K562 (cell line): ENCODE results near the gene CYTH1. TPM values are rescaled to one million over a fixed set of nuclear protein-coding genes. Genes with fewer than 3 reads are reported as not detected.

ENCODE experiments used
- ATAC-seq: fragments of 200-7000 bp; cut with Tn5 transposase; 3 replicates; pipeline ENCODE4 v1.9.1; 2020; ENCODE audit warnings: moderate library complexity
- BruUV-seq: library from RNA; stranded (reverse); fragments of 400-500 nt; replicated peaks from 2 replicates; lab custom pipeline; 2021; lab: Mats Ljungman, UMichigan
- CTCF ChIA-PET: fragments of 300-600 bp; formaldehyde crosslinking; extraction: SDS; loops from one replicate; lab custom pipeline; 2021; ENCODE audit warnings: low intra/inter-chr PET ratio; lab: Yijun Ruan, JAX
- POLR2A ChIA-PET: fragments of 300-600, 350-650 bp; sonication (Branson Sonifier 250); formaldehyde crosslinking; extraction: SDS; loops from one replicate; lab custom pipeline; 2021; ENCODE audit warnings: antibody characterized with exemption, inconsistent platforms; lab: Yijun Ruan, JAX
- DNase-seq, 4 experiments: peaks; one replicate each; pipeline versions ENCODE4 v3.0.0 to v3.0.0-alpha.2; 2011 to 2018; ENCODE audit warnings: low spot score in 3 of 4, mixed read lengths in 3 of 4; ENCODE audit errors: extremely low read depth in 1 of 4
- FAIRE-seq: peaks from 2 replicates; lab custom pipeline; 2011; peaks lifted over from hg19 to GRCh38; lab: Jason Lieb, UNC
- H2AFZ ChIP-seq: 2 replicates; pipeline ENCODE4 v1.6.0; 2011; ENCODE audit warnings: low read depth, low read length, control low read depth, inconsistent platforms
- H3K27ac ChIP-seq: fragments of 200-600 bp; 3 replicates; pipeline ENCODE4 v1.8.0; 2011; ENCODE audit warnings: low read depth, mild to moderate bottlenecking, control low read depth, inconsistent platforms, low read length, moderate library complexity, mixed read lengths; ENCODE audit errors: extremely low read depth
- H3K27me3 ChIP-seq, 2 experiments: fragments of 300-600 bp in 1 of 2; 2 replicates in 1 of 2; 3 replicates in 1 of 2; pipeline versions ENCODE4 v1.6.0 to v1.8.0; 2011; ENCODE audit warnings: inconsistent platforms in 2 of 2, low read length in 2 of 2, mild to moderate bottlenecking in 1 of 2, mixed read lengths in 1 of 2, moderate library complexity in 1 of 2; ENCODE audit not compliant: control insufficient read depth in 2 of 2, insufficient read depth in 2 of 2
- H3K36me3 ChIP-seq: fragments of 300-600 bp; 3 replicates; pipeline ENCODE4 v1.8.0; 2011; ENCODE audit warnings: mild to moderate bottlenecking, low read length, inconsistent platforms; ENCODE audit not compliant: control insufficient read depth, insufficient read depth
- H3K4me1 ChIP-seq, 2 experiments: fragments of 200-600 bp in 1 of 2; replicated peaks in 1 of 2; 2 replicates in 1 of 2; 3 replicates in 1 of 2; pipeline versions ENCODE4 v1.5.1 to v1.8.0; 2011; ENCODE audit warnings: inconsistent platforms in 2 of 2, low read length in 2 of 2, mild to moderate bottlenecking in 1 of 2, mixed read lengths in 1 of 2, moderate library complexity in 1 of 2; ENCODE audit not compliant: control insufficient read depth in 2 of 2, insufficient read depth in 2 of 2
- H3K4me2 ChIP-seq: 2 replicates; pipeline ENCODE4 v1.6.1; 2011; ENCODE audit warnings: low read length, control low read depth, inconsistent platforms, mixed read lengths; ENCODE audit not compliant: insufficient read depth
- H3K4me3 ChIP-seq: fragments of 200-600 bp; sonication (generic), shearing (Covaris generic); 2 replicates; pipeline ENCODE4 v1.5.1; 2016; ENCODE audit warnings: control low read depth, inconsistent platforms
- H3K79me2 ChIP-seq: fragments of 200-600 bp; 3 replicates; pipeline ENCODE4 v1.8.0; 2011; ENCODE audit warnings: low read length, inconsistent platforms; ENCODE audit not compliant: control insufficient read depth, insufficient read depth
- H3K9ac ChIP-seq, 2 experiments: 2 replicates each; pipeline versions ENCODE4 v1.6.0 to v1.6.1; 2011; ENCODE audit warnings: low read depth in 2 of 2, low read length in 2 of 2, control low read depth in 1 of 2, inconsistent platforms in 1 of 2, mild to moderate bottlenecking in 1 of 2, mixed read lengths in 1 of 2; ENCODE audit not compliant: insufficient read depth in 1 of 2
- H3K9me1 ChIP-seq: one replicate; pipeline ENCODE4 v1.6.0; 2011; ENCODE audit warnings: inconsistent platforms, mild to moderate bottlenecking, low read length, moderate library complexity; ENCODE audit not compliant: control insufficient read depth, insufficient read depth
- H3K9me3 ChIP-seq: replicated peaks from 2 replicates; pipeline ENCODE4 v1.5.1; 2011; ENCODE audit warnings: low read depth, low read length, inconsistent platforms; ENCODE audit not compliant: control insufficient read depth, insufficient read depth
- H4K20me1 ChIP-seq: replicated peaks from 2 replicates; pipeline ENCODE4 v1.6.1; 2011; ENCODE audit warnings: low read length, inconsistent platforms, mixed read lengths; ENCODE audit not compliant: control insufficient read depth, insufficient read depth
- BHLHE40 ChIP-seq: IDR thresholded peaks from 2 replicates; pipeline ENCODE4 v1.6.1; 2011; ENCODE audit warnings: low read length, improper control_type of control experiment
- CBFA2T3 ChIP-seq: fragments of 450-650 bp; IDR thresholded peaks from 2 replicates; pipeline ENCODE4 v1.6.1; 2017
- DACH1 ChIP-seq: fragments of 450-650 bp; IDR thresholded peaks from 2 replicates; pipeline ENCODE4 v1.6.1; 2018; ENCODE audit not compliant: partially characterized antibody
- E2F3 ChIP-seq: fragments of 250-450 bp; sonication (Bioruptor Pico); IDR thresholded peaks from 2 replicates; pipeline ENCODE4 v1.4.0; 2020; ENCODE audit warnings: mild to moderate bottlenecking
- EP300 ChIP-seq: IDR thresholded peaks from 2 replicates; pipeline ENCODE4 v1.6.1; 2012; ENCODE audit warnings: low read length, improper control_type of control experiment
- FOXK1 ChIP-seq: sonication (generic); formaldehyde crosslinking; IDR thresholded peaks from 2 replicates; pipeline ENCODE4 v1.8.0; 2022; ENCODE audit warnings: missing genetic modification reagents, mild to moderate bottlenecking, borderline replicate concordance
- HINFP ChIP-seq: fragments of 450-650 bp; conservative IDR thresholded peaks from 2 replicates; pipeline ENCODE4 v1.6.1; 2016; ENCODE audit warnings: missing genetic modification characterization, low read depth, mild to moderate bottlenecking, control low read depth, missing compliant biosample characterization
- JUN ChIP-seq, 2 experiments: sonication (generic) in 1 of 2; formaldehyde crosslinking in 1 of 2; IDR thresholded peaks; 2 replicates each; pipeline versions ENCODE4 v1.6.1 to v1.8.0; 2012 to 2022; ENCODE audit warnings: borderline replicate concordance in 2 of 2, mild to moderate bottlenecking in 2 of 2, improper control_type of control experiment in 1 of 2, low read depth in 1 of 2, low read length in 1 of 2, missing genetic modification reagents in 1 of 2
- MAFG ChIP-seq: fragments of 450-650 bp; conservative IDR thresholded peaks from 2 replicates; pipeline ENCODE4 v1.6.1; 2016; ENCODE audit warnings: missing genetic modification characterization, missing compliant biosample characterization
- MBD1 ChIP-seq: fragments of 250-450 bp; sonication (Bioruptor Pico); IDR thresholded peaks from 2 replicates; pipeline ENCODE4 v1.8.0; 2022; ENCODE audit warnings: inconsistent platforms
- NFE2L1 ChIP-seq: fragments of 450-650 bp; IDR thresholded peaks from 2 replicates; pipeline ENCODE4 v1.6.1; 2016; ENCODE audit warnings: missing genetic modification characterization, low read depth, mild to moderate bottlenecking, missing compliant biosample characterization, moderate library complexity, borderline replicate concordance
- NFIX ChIP-seq: fragments of 250-450 bp; sonication (Bioruptor Pico); IDR thresholded peaks from 2 replicates; pipeline ENCODE4 v1.4.0; 2020; ENCODE audit warnings: low read depth, mild to moderate bottlenecking, moderate library complexity
- NRF1 ChIP-seq, 2 experiments: fragments of 450-650 bp; IDR thresholded peaks in 1 of 2; conservative IDR thresholded peaks in 1 of 2; 2 replicates each; pipeline ENCODE4 v1.6.1; 2014; ENCODE audit warnings: mild to moderate bottlenecking in 2 of 2
- PHB2 ChIP-seq: fragments of 450-650 bp; IDR thresholded peaks from 2 replicates; pipeline ENCODE4 v1.6.1; 2017; ENCODE audit warnings: low read depth
- TAL1 ChIP-seq: fragments of 450-650 bp; IDR thresholded peaks from 2 replicates; pipeline ENCODE4 v1.6.1; 2016; ENCODE audit warnings: mild to moderate bottlenecking
- TEAD4 ChIP-seq, 2 experiments: sonication (generic) in 1 of 2; formaldehyde crosslinking in 1 of 2; IDR thresholded peaks; 2 replicates each; pipeline versions ENCODE4 v1.6.1 to v1.8.0; 2012 to 2022; ENCODE audit warnings: borderline replicate concordance in 1 of 2, inconsistent platforms in 1 of 2, low read length in 1 of 2, mild to moderate bottlenecking in 1 of 2, missing genetic modification reagents in 1 of 2
- ZC3H11A ChIP-seq: IDR thresholded peaks from 2 replicates; pipeline ENCODE4 v1.6.1; 2012; ENCODE audit warnings: low read depth, low read length, improper control_type of control experiment
- ZNF316 ChIP-seq: fragments of 450-650 bp; IDR thresholded peaks from 2 replicates; pipeline ENCODE4 v1.6.1; 2016
- ZNF644 ChIP-seq: fragments of 200-800 bp; sonication (Bioruptor generic); IDR thresholded peaks from 2 replicates; pipeline ENCODE4 v1.6.1; 2016; ENCODE audit warnings: low read depth, missing genetic modification characterization, missing compliant biosample characterization
- WGBS: fragments of 100-300 bp; shearing (Covaris generic); methylation state at CpG from one replicate; pipeline ENCODE4 v1.1.6; 2016; ENCODE audit warnings: low coverage, mixed read lengths; ENCODE audit not compliant: insufficient coverage; ENCODE audit errors: missing lambda C conversion rate; 5-methylcytosine and 5-hydroxymethylcytosine counted together
- in situ Hi-C: fragments of 300-500 bp; cut with MboI; formaldehyde crosslinking; loops from 4 replicates; pipeline ENCODE4 v1.15.0; 2018; ENCODE audit warnings: inconsistent platforms, mixed read lengths
- intact Hi-C: fragments of 100-400 bp; cut with micrococcal nuclease; formaldehyde crosslinking; loops from 2 replicates; pipeline ENCODE4 v1.14.2; 2022
- polyA plus RNA-seq, 8 experiments: library from polyadenylated mRNA; depleted of rRNA in 4 of 8; stranded (reverse) in 5 of 8; unstranded in 3 of 8; fragments of >200 nt; fragmentation: Nextera tagmentation in 2 of 8; fragmentation: Illumina TruSeq in 1 of 8; extraction: Ambion mirVana in 2 of 8; extraction: Trizol in 1 of 8; gene quantifications; 2 replicates each; pipeline versions ENCODE4 v1.2.1 to v1.2.3, GENCODE V29; 2011 to 2014; ENCODE audit warnings: inconsistent platforms in 1 of 8, missing spikeins in 1 of 8
- total RNA-seq, 7 experiments: library from RNA; depleted of rRNA in 6 of 7; stranded (reverse); fragments of >200 nt in 6 of 7; fragmentation: Illumina TruSeq in 2 of 7; extraction: Trizol in 2 of 7; gene quantifications; 2 replicates each; pipeline versions ENCODE4 v1.2.1 to v1.2.3, GENCODE V29; 2011 to 2021; ENCODE audit warnings: low replicate concordance in 1 of 7

CYTH1 gene
- total and polyA plus RNA-seq, 9 of the 15 experiments (the other 6 are each of a cell fraction or from before 2014, with no cell fraction given), result 0.52 to 27.7 (median 16.8) TPM

GRCh38 chr17:78787444-78787843 lies 5.4 kb upstream of the CYTH1 start:
- Histone ChIP-seq H3K36me3 (peaks cover 4% of the 10 kb centered on the region; the same call in 2 of the 3 replicates), H3K9me3 (no peaks in the 10 kb centered on the region), H3K79me2 (peaks cover 2% of the 10 kb centered on the region; the same call in 1 of the 3 replicates), H3K27ac (peak overlapping the region; percentile 56), H3K4me3 (no peak overlapping the region), H3K9me1 (peaks cover 4% of the 10 kb centered on the region), H3K27me3 (no peaks in the 10 kb centered on the region), H4K20me1 (no peaks in the 10 kb centered on the region; the same call in 1 of the 2 replicates), H3K4me1 (peaks cover 36 to 44% of the 10 kb centered on the region in 2 experiments), H2AFZ (no peak overlapping the region), H3K4me2 (peak overlapping the region; percentile 12; the same call in 1 of the 2 replicates), H3K9ac (no peak overlapping the region)
- ATAC-seq (peak; percentile 66), DNase-seq (peak in 3 of 4 experiments; percentile 44 to 84 (median 63)), FAIRE-seq (peak; percentile 92)
- WGBS, result 6% methylated on average over 7 of the region's 7 CpGs
- CTCF ChIA-PET, result interaction anchor here (0.6 kb wide), 1 partner anchor 296 kb away, joined by 3 read pairs; no protein-coding TSS in a partner anchor
- intact Hi-C loops (no loop called here), in situ Hi-C loops (no loop called here)
- no TSS peak for BruUV-seq
- POLR2A ChIA-PET, result interaction anchor here (0.5 to 1.1 kb wide), 5 partner anchors 13 to 652 kb away, joined by 3 read pairs; no protein-coding TSS in a partner anchor
- no peak for TF ChIP-seq NFE2L1 (tag)
- no peak for TF ChIP-seq ZNF644 (tag)
- peak; percentile 62 for TF ChIP-seq TAL1
- TF ChIP-seq PHB2, result no peak
- no peak for TF ChIP-seq ZC3H11A
- no peak for TF ChIP-seq MBD1 (CRISPR knock-in tag)
- no peak for TF ChIP-seq FOXK1
- TF ChIP-seq TEAD4 (IDR thresholded peaks at IDR 0.05; ENCODE audit: low read length), result peak; percentile 67
- no peak for TF ChIP-seq TEAD4 (CRISPR knock-in tag; IDR thresholded peaks at IDR 0.05; ENCODE audit: borderline replicate concordance)
- TF ChIP-seq HINFP (tag), result no peak
- no peak for TF ChIP-seq NFIX (CRISPR knock-in tag)
- TF ChIP-seq DACH1, result peak; percentile 18
- TF ChIP-seq CBFA2T3, result peak; percentile 74
- peak; percentile 32; the same call in 1 of the 2 replicates for TF ChIP-seq MAFG (tag)
- peak; percentile 13; the same call in 1 of the 2 replicates for TF ChIP-seq EP300
- no peak for TF ChIP-seq E2F3 (CRISPR knock-in tag)
- no peak for TF ChIP-seq JUN (IDR thresholded peaks at IDR 0.05; ENCODE audit: borderline replicate concordance, low read depth, low read length)
- no peak for TF ChIP-seq JUN (CRISPR knock-in tag; IDR thresholded peaks at IDR 0.05; ENCODE audit: borderline replicate concordance)
- TF ChIP-seq NRF1 (conservative IDR thresholded peaks at IDR 0.05 in 1 of 2, IDR thresholded peaks at IDR 0.05 in 1 of 2), result 0 out of 4 replicates have a peak, but pooled peaks of 1 of the 2 experiments have one; percentile 22
- peak; percentile 49; the same call in 1 of the 2 replicates for TF ChIP-seq BHLHE40
- peak; percentile 88 for TF ChIP-seq ZNF316
